Hematopoietic multipotent progenitor cell treated with erythropoietin and hydrocortisone succinate and interleukin-3 and kit ligand, for 4 days (in vitro differentiated cells): Measurements from ENCODE around the gene LBX2.

Experiments
- DNase-seq: peaks from one replicate; pipeline ENCODE4 v3.0.0-alpha.2; 2015

Gene LBX2

GRCh38 chr2:74450570-74451190 lies 48.7 kb downstream of the LBX2 start:
- no peak for DNase-seq

DNA sequence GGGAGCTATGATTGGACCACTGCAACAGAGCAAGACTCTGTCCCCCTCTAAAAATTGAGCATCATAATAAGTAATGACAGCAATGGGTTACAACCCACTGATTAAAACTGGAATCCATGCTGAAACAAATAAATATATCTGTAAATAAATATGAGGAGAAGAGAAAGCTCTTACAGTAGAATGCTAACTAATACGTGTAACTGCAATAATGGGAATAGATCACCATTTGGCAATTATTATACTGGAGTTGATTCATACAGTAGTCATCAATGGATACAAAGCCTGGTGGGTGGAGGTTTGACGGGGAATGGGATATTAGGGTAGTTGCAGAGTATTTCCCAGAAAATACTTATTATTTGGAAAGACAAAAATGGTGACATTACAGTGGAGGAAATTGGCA lies 50.6 kb downstream of the LBX2 start:
- DNase-seq: no peak
